Epithelial cell of esophagus (primary cell): Measurements from ENCODE around the gene DSP.
A peak's percentile ranks its signal among the peaks of the same experiment; 100 is the strongest.

Experiments used
- DNase-seq: peaks from one replicate; pipeline ENCODE4 v3.0.0; 2010; ENCODE audit warnings: low read depth
- H3K4me3 ChIP-seq: 2 replicates; pipeline ENCODE4 v1.5.1; 2011; ENCODE audit warnings: mild to moderate bottlenecking, low read length, control low read depth
- TF ChIP-seq, protein P1 (sequence below): IDR thresholded peaks from 2 replicates; pipeline ENCODE4 v1.5.1; 2011; ENCODE audit warnings: low read depth, mild to moderate bottlenecking, low read length, control low read depth, inconsistent platforms; ENCODE audit not compliant: insufficient read depth; ENCODE audit errors: missing control alignments

DSP gene

GRCh38 chr6:7621761-7622160 is 80.3 kb downstream of the DSP start:
- H3K4me3 ChIP-seq, result no peak overlapping the region

GRCh38 chr6:7624796-7625710 is 83.6 kb downstream of the DSP start:
- TF ChIP-seq, protein P1, sequence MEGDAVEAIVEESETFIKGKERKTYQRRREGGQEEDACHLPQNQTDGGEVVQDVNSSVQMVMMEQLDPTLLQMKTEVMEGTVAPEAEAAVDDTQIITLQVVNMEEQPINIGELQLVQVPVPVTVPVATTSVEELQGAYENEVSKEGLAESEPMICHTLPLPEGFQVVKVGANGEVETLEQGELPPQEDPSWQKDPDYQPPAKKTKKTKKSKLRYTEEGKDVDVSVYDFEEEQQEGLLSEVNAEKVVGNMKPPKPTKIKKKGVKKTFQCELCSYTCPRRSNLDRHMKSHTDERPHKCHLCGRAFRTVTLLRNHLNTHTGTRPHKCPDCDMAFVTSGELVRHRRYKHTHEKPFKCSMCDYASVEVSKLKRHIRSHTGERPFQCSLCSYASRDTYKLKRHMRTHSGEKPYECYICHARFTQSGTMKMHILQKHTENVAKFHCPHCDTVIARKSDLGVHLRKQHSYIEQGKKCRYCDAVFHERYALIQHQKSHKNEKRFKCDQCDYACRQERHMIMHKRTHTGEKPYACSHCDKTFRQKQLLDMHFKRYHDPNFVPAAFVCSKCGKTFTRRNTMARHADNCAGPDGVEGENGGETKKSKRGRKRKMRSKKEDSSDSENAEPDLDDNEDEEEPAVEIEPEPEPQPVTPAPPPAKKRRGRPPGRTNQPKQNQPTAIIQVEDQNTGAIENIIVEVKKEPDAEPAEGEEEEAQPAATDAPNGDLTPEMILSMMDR, result no peak
- no peak overlapping the region for H3K4me3 ChIP-seq
- DNase-seq, result peak; percentile 17

More at GRCh38 chr6:7621761-7622160, 80.3 kb downstream of the DSP start:
- TF ChIP-seq, protein P1, result no peak
- DNase-seq, result no peak

GRCh38 chr6:7628479-7628878 is 87.0 kb downstream of the DSP start:
- DNase-seq, result peak; percentile 9
- no peak overlapping the region for H3K4me3 ChIP-seq
- TF ChIP-seq, protein P1, result no peak

GRCh38 chr6:7628909-7629308 is 87.4 kb downstream of the DSP start:
- DNase-seq, result no peak
- TF ChIP-seq, protein P1, result no peak
- H3K4me3 ChIP-seq, result no peak overlapping the region

- no peak overlapping the region for H3K4me3 ChIP-seq
- DNase-seq, result no peak
- TF ChIP-seq, protein P1, result no peak
These were observed 87.8 kb downstream of the DSP start for GRCh38 chr6:7629321-7629720.

- no peak overlapping the region for H3K4me3 ChIP-seq
- no peak for DNase-seq
- TF ChIP-seq, protein P1, result no peak
These were observed 89.3 kb downstream of the DSP start for GRCh38 chr6:7630792-7631191.

GRCh38 chr6:7631466-7631865 is 90.0 kb downstream of the DSP start:
- H3K4me3 ChIP-seq, result no peak overlapping the region
- DNase-seq, result no peak
- TF ChIP-seq, protein P1, result no peak
